Activated CD4-positive, alpha-beta T cell treated with anti-CD3 and anti-CD28 coated beads for 4 hours (primary cell): ENCODE measurements around the gene MICU2.

ENCODE experiments used
- DNase-seq, 2 donors: peaks; one replicate each; pipeline ENCODE4 v3.0.0-alpha.2; 2020

The MICU2 gene, protein sequence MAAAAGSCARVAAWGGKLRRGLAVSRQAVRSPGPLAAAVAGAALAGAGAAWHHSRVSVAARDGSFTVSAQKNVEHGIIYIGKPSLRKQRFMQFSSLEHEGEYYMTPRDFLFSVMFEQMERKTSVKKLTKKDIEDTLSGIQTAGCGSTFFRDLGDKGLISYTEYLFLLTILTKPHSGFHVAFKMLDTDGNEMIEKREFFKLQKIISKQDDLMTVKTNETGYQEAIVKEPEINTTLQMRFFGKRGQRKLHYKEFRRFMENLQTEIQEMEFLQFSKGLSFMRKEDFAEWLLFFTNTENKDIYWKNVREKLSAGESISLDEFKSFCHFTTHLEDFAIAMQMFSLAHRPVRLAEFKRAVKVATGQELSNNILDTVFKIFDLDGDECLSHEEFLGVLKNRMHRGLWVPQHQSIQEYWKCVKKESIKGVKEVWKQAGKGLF

GRCh38 chr13:21603531-21604448 lies at the start of gene MICU2:
MICU2 (minus strand) TSS chr13:21604170; CDS start chr13:21604148, 22 bp downstream.
- DNase-seq = peak; percentile 93 to 94

DNA sequence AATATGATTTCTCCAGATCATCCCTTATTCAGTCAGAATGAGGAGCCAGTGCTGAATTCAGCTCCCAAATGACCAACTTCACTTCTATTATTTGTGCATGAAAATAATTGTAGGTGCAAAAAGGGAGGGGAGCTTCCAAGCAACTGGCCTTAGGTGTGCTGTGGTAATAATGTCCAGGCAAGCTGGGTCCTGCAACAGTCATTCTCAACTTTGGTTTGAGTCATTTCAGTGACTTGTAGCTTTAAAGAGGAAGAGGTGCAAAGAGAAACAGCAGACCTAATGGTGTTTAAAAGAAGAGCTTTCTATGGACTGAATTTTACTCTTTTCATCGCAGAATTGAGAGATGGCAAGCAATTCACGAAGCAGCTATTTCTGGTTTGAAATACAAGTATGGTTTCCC lies 37.7 kb upstream of the MICU2 start:
- DNase-seq = no peak

DNA sequence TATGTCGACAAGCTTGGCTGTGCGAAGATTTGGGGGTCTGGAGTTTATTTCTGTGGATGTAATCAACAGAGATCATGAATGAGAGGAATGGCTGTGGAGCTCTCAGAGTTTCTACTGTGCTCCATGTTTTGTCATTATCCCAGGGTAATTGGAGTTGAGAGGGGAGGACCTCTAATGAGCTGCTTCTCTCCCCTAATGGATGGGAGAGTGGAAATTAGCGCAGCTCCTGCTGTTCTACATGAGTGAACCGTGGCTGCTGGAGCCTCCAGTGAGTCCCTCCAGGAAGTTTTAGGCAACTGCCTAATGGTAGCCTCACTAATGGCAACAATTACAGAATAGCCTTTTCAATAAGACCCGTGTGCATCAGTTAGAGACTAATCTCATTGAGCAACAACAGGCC lies 35.6 kb upstream of the MICU2 start:
- no peak for DNase-seq

DNA sequence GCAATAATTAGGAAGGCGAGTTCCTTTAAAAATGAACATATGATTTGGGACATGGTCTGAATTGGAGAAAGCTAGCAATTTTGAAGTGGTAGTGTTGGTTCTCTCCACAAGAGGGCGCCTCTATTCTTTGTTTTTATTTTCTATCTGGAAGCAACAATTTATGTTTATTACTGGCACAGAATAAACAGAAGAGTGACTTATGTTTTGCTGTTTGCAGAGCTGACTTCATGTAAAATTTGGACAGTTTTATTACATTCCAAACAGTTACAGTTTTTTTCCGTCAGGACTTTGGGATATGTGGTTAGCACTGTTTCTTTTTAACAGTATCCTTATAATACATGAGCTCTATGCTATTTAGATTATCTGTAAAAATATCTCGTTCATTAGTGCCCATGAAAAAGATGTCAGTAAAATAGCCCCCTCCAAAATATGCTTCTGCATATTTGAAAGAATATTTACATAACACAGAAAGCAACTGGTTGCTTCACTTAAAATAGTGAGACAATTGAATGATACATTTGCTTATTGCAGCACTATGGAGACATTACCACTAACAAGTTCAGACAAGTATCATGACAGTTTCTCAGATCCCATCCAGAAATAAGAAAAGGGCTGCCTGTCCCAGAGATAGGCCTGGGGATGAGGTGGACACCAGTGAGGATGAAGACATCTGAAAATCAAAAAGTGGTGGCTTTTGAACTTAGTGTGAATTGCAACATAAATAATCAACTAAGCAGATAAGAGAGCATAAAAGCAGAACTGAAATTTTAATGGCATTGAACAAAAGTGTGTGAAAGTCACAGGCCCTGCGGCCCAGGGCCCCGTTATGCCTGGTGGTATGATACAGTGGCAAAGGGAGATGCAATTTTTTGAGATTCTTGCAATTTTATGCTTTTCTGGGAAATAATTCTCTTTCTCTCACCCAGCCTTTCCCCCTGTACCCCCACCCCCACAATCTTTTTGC lies 34.6 kb upstream of the MICU2 start:
- peak; percentile 9 to 52 for DNase-seq

DNA sequence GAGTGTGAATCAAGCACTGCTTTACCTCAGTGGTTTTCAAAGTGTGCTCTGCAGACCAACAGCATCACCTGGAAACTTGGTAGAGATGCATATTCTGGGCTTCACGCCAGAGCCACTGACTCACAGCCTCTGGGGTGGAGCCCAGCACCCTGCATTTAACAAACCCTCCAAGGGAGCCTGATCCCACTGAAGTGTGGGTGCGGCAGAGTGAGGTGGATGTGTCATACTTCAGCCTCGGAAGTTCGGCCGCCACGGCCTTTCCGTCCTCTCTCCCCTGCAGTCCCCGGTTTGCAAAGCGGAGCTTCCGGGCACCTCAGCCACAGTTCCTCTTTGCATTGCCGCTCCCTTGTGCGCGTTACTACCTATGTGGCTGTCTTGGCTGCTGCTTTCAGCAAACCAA lies 33.3 kb upstream of the MICU2 start:
- peak; percentile 21 to 28 for DNase-seq

DNA sequence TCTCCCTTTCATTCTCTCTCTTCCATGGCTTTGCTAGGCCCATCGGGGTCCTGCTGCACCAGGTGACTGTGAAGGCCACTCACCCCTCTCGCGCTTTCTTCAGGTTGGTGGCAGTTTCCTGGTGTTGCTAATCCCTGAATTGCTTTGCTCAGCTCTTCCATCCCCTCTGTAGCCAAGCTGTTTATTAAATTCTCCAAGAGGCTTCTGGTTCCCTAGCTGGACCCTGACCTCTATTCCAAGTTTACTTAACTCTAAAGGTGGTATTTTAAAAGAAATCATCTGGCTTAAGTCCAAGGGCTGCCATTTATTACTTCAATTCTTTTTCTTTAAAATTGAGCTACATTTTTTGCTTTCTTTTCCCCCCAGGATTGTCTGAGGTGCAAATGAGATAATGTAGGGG lies 32.7 kb upstream of the MICU2 start:
- DNase-seq = no peak

DNA sequence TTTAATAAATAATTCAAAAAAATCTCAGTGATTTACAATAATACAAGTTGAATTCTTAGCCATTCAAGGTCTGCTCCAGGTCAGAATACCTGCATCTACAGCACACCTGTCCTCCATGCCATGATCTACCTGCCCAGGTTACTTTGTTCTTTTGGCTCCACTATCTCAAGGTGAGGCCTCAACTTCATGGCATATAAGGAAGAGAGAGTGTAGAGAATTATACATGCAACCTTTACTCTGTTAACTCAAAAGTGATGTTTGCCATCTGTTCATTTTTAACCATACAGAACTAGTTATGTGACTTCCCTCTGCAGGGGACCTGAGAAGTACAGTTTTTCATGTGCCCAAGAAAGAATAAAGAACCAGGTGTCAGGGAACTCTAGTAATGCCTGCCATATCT lies 28.2 kb upstream of the MICU2 start:
- no peak for DNase-seq

DNA sequence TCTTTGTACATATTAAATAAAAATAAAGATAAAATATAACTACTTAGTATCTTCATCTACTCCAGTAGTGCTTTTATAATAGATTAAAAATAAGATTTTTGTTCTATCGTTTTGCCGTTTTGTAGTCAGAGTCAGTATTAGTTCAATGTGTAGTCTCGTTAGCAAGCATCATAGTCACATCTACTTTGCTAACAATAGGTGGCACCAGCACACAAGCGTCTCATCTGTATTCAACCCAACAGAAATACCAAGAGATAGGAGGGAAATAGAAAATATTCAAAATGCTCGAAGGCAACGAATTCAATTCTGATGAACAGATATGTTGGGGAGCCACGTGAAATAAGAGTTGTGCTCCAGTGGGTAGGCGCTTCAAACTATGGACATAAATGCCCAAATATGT lies 21.4 kb upstream of the MICU2 start:
- peak in 1 of 2 donors; percentile 10 for DNase-seq

- DNase-seq = no peak
These were observed 16.9 kb upstream of the MICU2 start for GRCh38 chr13:21620861-21621260.

GRCh38 chr13:21619633-21620220 lies 15.8 kb upstream of the MICU2 start:
- no peak for DNase-seq

DNA sequence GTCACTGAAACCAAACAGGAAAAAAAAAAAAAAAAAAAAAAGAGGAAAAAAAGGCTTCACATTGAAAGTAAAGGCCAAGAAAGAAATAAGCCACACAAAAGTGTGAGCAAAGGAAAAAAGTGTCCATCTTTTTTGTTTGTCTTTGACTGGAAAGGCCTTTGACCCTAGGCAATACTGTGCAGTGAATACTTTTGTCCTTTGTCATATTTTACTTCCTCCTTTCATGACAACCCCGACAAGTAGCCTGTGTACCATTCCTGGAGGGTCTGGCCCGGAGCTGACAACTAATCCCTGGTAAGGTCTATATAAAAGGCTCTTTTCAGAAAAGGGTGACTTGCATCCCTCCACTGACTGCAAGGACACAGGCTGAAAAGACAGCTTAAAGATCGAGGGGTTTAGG lies 12.9 kb upstream of the MICU2 start:
- no peak for DNase-seq

GRCh38 chr13:21616205-21616866 lies 12.4 kb upstream of the MICU2 start:
- DNase-seq = no peak

- DNase-seq = no peak
These were observed 11.5 kb upstream of the MICU2 start for GRCh38 chr13:21615427-21615826.

GRCh38 chr13:21613791-21614190 lies 9.8 kb upstream of the MICU2 start:
- no peak for DNase-seq

DNA sequence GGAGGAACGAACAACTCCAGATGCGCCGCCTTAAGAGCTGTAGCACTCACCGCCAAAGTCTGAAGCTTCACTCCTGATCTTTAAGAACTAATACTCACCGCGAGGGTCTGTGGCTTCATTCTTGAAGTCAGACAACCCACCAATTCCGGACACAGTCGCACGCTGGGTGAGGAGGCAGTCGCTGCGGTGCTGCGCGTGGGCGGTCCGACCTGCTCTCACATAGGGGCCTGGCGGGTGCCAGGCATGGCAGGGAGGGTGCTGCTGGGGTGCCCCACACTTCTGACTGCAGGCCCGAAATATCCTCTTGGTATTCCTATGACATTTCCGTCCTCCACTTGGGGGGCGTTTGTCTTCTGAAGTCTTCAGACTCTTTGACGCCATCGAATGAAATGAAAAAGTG lies 7.4 kb upstream of the MICU2 start:
- DNase-seq = no peak

DNA sequence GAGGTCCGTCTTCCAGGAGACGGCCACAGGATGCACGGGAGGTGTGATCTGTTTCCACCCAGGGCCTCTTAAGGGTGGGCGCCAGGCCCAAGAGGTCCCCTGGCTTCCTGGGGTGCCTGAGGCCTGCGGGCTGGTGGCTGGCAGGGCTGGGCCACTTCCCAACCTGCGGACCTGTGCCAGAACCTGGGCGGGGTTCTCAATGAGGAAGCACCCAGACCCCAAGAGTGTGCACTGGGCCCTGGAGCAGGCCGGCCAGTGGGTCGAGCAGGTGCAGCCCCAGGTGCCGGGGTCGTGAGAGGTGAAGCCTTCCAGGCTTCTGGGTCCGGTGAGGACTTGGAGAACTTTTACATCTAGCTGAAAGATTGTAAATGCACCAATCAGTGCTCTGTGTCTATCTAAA lies 6.7 kb upstream of the MICU2 start:
- no peak for DNase-seq

- no peak for DNase-seq
These were observed 5.0 kb upstream of the MICU2 start for GRCh38 chr13:21608961-21609360.

- DNase-seq = no peak
These were observed 2.8 kb upstream of the MICU2 start for GRCh38 chr13:21606796-21607195.

DNA sequence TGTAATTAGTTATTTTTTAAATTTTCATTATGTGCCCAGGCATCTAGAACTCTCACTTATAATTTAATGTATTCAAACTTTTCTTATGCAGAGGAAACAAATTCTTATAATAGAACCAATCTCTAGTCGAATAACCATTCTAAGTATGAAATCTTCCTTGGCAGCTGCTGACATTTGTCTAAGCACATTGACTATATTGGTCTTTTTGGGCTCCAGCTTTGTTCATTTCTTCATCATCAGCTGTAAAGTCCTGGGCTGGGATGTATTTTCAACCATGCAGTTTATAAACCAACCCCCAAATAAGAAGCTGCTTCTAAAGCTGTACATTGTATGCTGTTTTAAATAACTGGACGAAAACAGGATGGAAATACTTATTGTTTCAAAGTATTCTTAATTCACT lies 2.3 kb upstream of the MICU2 start:
- no peak for DNase-seq

GRCh38 chr13:21596722-21597121 lies 7.2 kb downstream of the MICU2 start:
- no peak for DNase-seq

DNA sequence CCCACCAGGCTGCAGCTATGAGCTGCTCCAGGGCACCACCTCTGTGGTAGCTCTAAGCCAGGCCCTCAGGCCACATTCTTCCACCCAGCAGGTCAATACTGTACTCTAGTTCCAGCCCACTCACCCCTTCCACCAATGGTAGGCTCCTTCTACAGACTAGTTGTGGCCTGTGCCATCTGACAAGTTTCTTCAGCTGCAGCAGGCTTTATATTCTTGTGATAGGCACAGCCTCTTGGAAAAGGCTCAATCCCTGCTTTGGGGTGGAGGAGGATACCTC lies 8.5 kb downstream of the MICU2 start:
- no peak for DNase-seq
